Central memory CD4-positive, alpha-beta T cell (primary cell): ENCODE measurements around the gene CNR1.

ENCODE experiments used
- DNase-seq: peaks from one replicate; pipeline ENCODE4 v3.0.0; 2022

CNR1 gene

GRCh38 chr6:88143421-88144157 lies 22.6 kb downstream of the CNR1 start:
- no peak for DNase-seq

GRCh38 chr6:88142297-88142668 lies 23.9 kb downstream of the CNR1 start:
- DNase-seq = no peak

- no peak for DNase-seq
Measured at GRCh38 chr6:88141561-88142296, 24.4 kb downstream of the CNR1 start.

GRCh38 chr6:88137915-88138314 lies 28.2 kb downstream of the CNR1 start:
- DNase-seq = no peak

- DNase-seq = no peak
Measured at GRCh38 chr6:88135578-88136114, 30.5 kb downstream of the CNR1 start.

- no peak for DNase-seq
Measured at GRCh38 chr6:88134575-88134974, 31.6 kb downstream of the CNR1 start.

GRCh38 chr6:88133718-88134117 lies 32.4 kb downstream of the CNR1 start:
- no peak for DNase-seq

GRCh38 chr6:88124925-88125557 lies 41.1 kb downstream of the CNR1 start:
- DNase-seq = no peak

- DNase-seq = no peak
Measured at GRCh38 chr6:88120635-88121034, 45.5 kb downstream of the CNR1 start.

GRCh38 chr6:88119769-88120168 lies 46.4 kb downstream of the CNR1 start:
- DNase-seq = no peak

- DNase-seq = no peak
Measured at GRCh38 chr6:88116276-88116675, 49.9 kb downstream of the CNR1 start.

- no peak for DNase-seq
Measured at GRCh38 chr6:88115307-88115706, 50.8 kb downstream of the CNR1 start.

- DNase-seq = no peak
Measured at GRCh38 chr6:88114838-88115237, 51.3 kb downstream of the CNR1 start.

GRCh38 chr6:88111991-88112390 lies 54.2 kb downstream of the CNR1 start:
- DNase-seq = no peak

GRCh38 chr6:88107241-88107640 lies 58.9 kb downstream of the CNR1 start:
- no peak for DNase-seq

GRCh38 chr6:88105741-88106340 lies 60.3 kb downstream of the CNR1 start:
- no peak for DNase-seq
